HCT116 (cell line): Measurements from ENCODE around the gene TTYH1. TPM values are rescaled to one million over a fixed set of nuclear protein-coding genes. Genes with fewer than 3 reads are reported as not detected.

Experiments
- CEBPB ChIP-seq: IDR thresholded peaks from 2 replicates; pipeline ENCODE4 v1.6.1; 2012; ENCODE audit warnings: low read depth
- EZH2phosphoT487 ChIP-seq: fragments of 200-600 bp; IDR thresholded peaks from 2 replicates; pipeline ENCODE4 v1.6.1; 2018; ENCODE audit warnings: antibody characterized with exemption, borderline replicate concordance
- POLR2A ChIP-seq: IDR thresholded peaks from 2 replicates; pipeline ENCODE4 v1.7.0; 2011; ENCODE audit warnings: borderline replicate concordance; ENCODE audit not compliant: insufficient read depth, insufficient read length; ENCODE audit errors: extremely low read depth
- POLR2AphosphoS5 ChIP-seq: IDR thresholded peaks from 2 replicates; pipeline ENCODE4 v1.6.1; 2011; ENCODE audit warnings: mild to moderate bottlenecking, low read depth, low read length, moderate library complexity
- RAD21 ChIP-seq: IDR thresholded peaks from 2 replicates; pipeline ENCODE4 v1.6.1; 2012; ENCODE audit warnings: low read depth, mild to moderate bottlenecking
- SP1 ChIP-seq: IDR thresholded peaks from 2 replicates; pipeline ENCODE4 v1.6.1; 2012; ENCODE audit warnings: low read depth
- YY1 ChIP-seq: IDR thresholded peaks from 2 replicates; pipeline ENCODE4 v1.6.1; 2011; ENCODE audit warnings: low read length, low read depth, moderate library complexity, mild to moderate bottlenecking; ENCODE audit not compliant: insufficient replicate concordance; ENCODE audit errors: extremely low read depth
- ZNF274 ChIP-seq: fragments of 200-500 bp; sonication (Bioruptor generic); IDR thresholded peaks from 2 replicates; pipeline ENCODE4 v1.6.1; 2014; ENCODE audit warnings: mild to moderate bottlenecking, low read depth, low read length, inconsistent platforms
- total RNA-seq: library from RNA; stranded (reverse); gene quantifications from one replicate; pipeline ENCODE4 v1.2.1, GENCODE V29; 2021; ENCODE audit not compliant: unreplicated experiment
- TF ChIP-seq, protein P1 (sequence below): IDR thresholded peaks from 2 replicates; pipeline ENCODE4 v1.6.1; 2012; ENCODE audit warnings: low read depth
- TF ChIP-seq, protein P2 (sequence below): IDR thresholded peaks from 2 replicates; pipeline ENCODE4 v1.6.1; 2012

Gene TTYH1
- total RNA-seq, 1 experiment from 2014 or later, result 0.37 TPM

DNA sequence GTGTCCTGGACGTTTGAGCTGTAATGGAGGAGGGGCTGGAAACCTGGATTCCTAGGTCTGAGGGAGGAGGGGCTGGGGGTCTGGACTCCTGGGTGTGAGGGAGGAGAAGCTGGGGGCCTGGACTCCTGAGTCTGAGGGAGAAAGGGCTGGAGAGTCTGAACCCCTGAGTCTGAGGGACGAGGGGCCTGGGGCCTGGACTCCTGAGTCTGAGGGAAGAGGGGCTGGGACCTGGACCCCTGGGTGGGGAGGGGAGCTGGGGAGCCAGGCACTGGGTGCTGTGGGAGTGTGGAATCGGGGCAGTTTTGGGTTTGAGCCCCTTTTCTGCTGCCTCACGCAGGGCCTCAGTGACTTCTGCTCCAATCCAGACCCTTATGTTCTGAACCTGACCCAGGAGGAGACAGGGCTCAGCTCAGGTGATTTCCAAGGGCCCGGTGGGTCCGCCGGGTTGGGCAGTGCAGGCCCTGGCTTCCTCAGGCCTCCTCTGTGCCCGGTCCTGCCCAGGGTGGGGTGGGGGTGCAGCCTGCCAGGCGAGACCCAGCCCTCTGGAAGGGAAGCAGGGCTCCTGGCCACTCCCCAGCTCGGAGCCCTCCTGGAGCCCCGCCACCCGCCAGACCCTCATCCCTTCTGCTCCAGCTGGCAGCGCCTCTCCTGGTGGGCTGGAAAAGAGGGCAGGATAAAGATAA, 14.4 kb downstream of the TTYH1 start (continued):
- TF ChIP-seq, protein P1, sequence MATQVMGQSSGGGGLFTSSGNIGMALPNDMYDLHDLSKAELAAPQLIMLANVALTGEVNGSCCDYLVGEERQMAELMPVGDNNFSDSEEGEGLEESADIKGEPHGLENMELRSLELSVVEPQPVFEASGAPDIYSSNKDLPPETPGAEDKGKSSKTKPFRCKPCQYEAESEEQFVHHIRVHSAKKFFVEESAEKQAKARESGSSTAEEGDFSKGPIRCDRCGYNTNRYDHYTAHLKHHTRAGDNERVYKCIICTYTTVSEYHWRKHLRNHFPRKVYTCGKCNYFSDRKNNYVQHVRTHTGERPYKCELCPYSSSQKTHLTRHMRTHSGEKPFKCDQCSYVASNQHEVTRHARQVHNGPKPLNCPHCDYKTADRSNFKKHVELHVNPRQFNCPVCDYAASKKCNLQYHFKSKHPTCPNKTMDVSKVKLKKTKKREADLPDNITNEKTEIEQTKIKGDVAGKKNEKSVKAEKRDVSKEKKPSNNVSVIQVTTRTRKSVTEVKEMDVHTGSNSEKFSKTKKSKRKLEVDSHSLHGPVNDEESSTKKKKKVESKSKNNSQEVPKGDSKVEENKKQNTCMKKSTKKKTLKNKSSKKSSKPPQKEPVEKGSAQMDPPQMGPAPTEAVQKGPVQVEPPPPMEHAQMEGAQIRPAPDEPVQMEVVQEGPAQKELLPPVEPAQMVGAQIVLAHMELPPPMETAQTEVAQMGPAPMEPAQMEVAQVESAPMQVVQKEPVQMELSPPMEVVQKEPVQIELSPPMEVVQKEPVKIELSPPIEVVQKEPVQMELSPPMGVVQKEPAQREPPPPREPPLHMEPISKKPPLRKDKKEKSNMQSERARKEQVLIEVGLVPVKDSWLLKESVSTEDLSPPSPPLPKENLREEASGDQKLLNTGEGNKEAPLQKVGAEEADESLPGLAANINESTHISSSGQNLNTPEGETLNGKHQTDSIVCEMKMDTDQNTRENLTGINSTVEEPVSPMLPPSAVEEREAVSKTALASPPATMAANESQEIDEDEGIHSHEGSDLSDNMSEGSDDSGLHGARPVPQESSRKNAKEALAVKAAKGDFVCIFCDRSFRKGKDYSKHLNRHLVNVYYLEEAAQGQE, result no peak
- TF ChIP-seq ZNF274 (no peak), POLR2AphosphoS5 (no peak), EZH2phosphoT487 (no peak), RAD21 (no peak), POLR2A (no peak), SP1 (no peak), YY1 (no peak), CEBPB (no peak)
- TF ChIP-seq, protein P2, sequence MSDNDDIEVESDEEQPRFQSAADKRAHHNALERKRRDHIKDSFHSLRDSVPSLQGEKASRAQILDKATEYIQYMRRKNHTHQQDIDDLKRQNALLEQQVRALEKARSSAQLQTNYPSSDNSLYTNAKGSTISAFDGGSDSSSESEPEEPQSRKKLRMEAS, result no peak
